Gastroesophageal sphincter (tissue), 4 donors: ENCODE measurements around the gene CCDC106. TPM values are rescaled to one million over a fixed set of nuclear protein-coding genes. Genes with fewer than 3 reads are reported as not detected.

Experiments used
- ATAC-seq: fragments of 150-250 bp; one replicate; pipeline ENCODE4 v1.9.1; 2016; ENCODE audit warnings: mild to moderate bottlenecking, moderate library complexity
- H3K27ac ChIP-seq, 4 donors: fragments of 200-600 bp; sonication (generic) in 3 of 4; 1 replicate in 3 of 4; 2 replicates in 1 of 4; pipeline ENCODE4 v1.5.1; 2016 to 2019
- H3K27me3 ChIP-seq: fragments of 200-600 bp; sonication (generic); one replicate; pipeline ENCODE4 v1.5.1; 2019
- H3K36me3 ChIP-seq, 2 donors: fragments of 200-600 bp; sonication (generic); one replicate each; pipeline ENCODE4 v1.5.1; 2019; ENCODE audit warnings: control low read depth in 1 of 2
- H3K4me1 ChIP-seq, 3 donors: fragments of 200-600 bp; sonication (generic); 1 replicate in 2 of 3; 2 replicates in 1 of 3; pipeline ENCODE4 v1.5.1; 2016 to 2019; ENCODE audit warnings: control low read depth in 2 of 3
- H3K4me3 ChIP-seq, 2 donors: fragments of 200-600 bp; sonication (generic); one replicate each; pipeline ENCODE4 v1.5.1; 2019; ENCODE audit warnings: mild to moderate bottlenecking in 1 of 2, moderate library complexity in 1 of 2
- H3K9me3 ChIP-seq, 3 donors: fragments of 200-600 bp; sonication (generic); one replicate each; pipeline ENCODE4 v1.5.1; 2017 to 2019; ENCODE audit warnings: control low read depth in 2 of 3
- EP300 ChIP-seq: sonication (generic); formaldehyde crosslinking; IDR thresholded peaks from one replicate; pipeline ENCODE4 v1.6.1; 2017; ENCODE audit warnings: antibody characterized with exemption, mild to moderate bottlenecking
- POLR2A ChIP-seq, 2 donors: fragments of 450-650 bp; IDR thresholded peaks; one replicate each; pipeline ENCODE4 v1.6.1; 2017; ENCODE audit warnings: antibody characterized with exemption in 2 of 2, mild to moderate bottlenecking in 2 of 2, moderate library complexity in 1 of 2
- POLR2AphosphoS5 ChIP-seq: sonication (generic); formaldehyde crosslinking; IDR thresholded peaks from one replicate; pipeline ENCODE4 v1.6.1; 2017; ENCODE audit warnings: antibody characterized with exemption
- WGBS, 2 donors: methylation state at CpG; one replicate each; pipeline ENCODE4 v1.1.5; 2018; ENCODE audit warnings: low coverage in 1 of 2; 5-methylcytosine and 5-hydroxymethylcytosine counted together
- total RNA-seq, 4 donors: library from RNA; depleted of rRNA; stranded (reverse); fragments of >200 nt; gene quantifications; one replicate each; pipeline ENCODE4 v1.1.0, GENCODE V29; 2016
- TF ChIP-seq, protein P1 (sequence below), 4 experiments: fragments of 200-600 bp in 2 of 4; fragments of 450-650 bp in 2 of 4; sonication (generic) in 1 of 4; IDR thresholded peaks; one replicate each; pipeline ENCODE4 v1.5.1; 2017 to 2019; ENCODE audit warnings: antibody characterized with exemption in 4 of 4, mild to moderate bottlenecking in 2 of 4, moderate library complexity in 2 of 4

CCDC106 gene
- total RNA-seq, 4 donors from 2014 or later, result 11.4 to 28.5 (median 15.5) TPM

DNA sequence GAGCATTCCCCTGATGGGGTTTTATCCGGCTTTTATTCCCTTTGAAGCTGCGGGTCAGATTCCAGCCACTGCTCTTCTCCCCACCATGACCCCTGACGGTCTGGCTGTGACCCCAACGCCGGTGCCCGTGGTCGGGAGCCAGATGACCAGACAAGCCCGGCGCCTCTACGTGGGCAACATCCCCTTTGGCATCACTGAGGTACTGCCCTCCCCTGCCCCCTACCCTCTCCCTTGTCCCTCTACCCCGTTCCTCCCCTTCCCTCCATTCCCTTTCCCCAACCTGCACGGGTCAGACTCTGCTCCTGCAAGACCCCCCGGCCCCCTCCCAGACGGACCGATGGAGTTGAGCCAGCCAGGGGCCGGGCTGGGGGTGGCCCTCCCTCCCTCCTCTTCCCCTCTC, 13.0 kb downstream of the CCDC106 start:
- Histone ChIP-seq H3K4me3 (no peak overlapping the region), H3K27ac (no peak overlapping the region), H3K9me3 (no peaks in the 10 kb centered on the region), H3K36me3 (peaks cover 0 to 75% of the 10 kb centered on the region in 2 donors), H3K4me1 (peaks cover 0 to 51% (median 37%) of the 10 kb centered on the region in 3 donors), H3K27me3 (no peaks in the 10 kb centered on the region)
- TF ChIP-seq POLR2AphosphoS5, result no peak
- no peak for TF ChIP-seq POLR2A (IDR thresholded peaks at IDR 0.05)
- TF ChIP-seq EP300, result no peak
- TF ChIP-seq, protein P1, sequence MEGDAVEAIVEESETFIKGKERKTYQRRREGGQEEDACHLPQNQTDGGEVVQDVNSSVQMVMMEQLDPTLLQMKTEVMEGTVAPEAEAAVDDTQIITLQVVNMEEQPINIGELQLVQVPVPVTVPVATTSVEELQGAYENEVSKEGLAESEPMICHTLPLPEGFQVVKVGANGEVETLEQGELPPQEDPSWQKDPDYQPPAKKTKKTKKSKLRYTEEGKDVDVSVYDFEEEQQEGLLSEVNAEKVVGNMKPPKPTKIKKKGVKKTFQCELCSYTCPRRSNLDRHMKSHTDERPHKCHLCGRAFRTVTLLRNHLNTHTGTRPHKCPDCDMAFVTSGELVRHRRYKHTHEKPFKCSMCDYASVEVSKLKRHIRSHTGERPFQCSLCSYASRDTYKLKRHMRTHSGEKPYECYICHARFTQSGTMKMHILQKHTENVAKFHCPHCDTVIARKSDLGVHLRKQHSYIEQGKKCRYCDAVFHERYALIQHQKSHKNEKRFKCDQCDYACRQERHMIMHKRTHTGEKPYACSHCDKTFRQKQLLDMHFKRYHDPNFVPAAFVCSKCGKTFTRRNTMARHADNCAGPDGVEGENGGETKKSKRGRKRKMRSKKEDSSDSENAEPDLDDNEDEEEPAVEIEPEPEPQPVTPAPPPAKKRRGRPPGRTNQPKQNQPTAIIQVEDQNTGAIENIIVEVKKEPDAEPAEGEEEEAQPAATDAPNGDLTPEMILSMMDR (IDR thresholded peaks at IDR 0.05), result no peak
- 49 to 60% methylated on average over 1 to 5 of the region's 16 CpGs for WGBS, 2 donors
- ATAC-seq, result no peak

DNA sequence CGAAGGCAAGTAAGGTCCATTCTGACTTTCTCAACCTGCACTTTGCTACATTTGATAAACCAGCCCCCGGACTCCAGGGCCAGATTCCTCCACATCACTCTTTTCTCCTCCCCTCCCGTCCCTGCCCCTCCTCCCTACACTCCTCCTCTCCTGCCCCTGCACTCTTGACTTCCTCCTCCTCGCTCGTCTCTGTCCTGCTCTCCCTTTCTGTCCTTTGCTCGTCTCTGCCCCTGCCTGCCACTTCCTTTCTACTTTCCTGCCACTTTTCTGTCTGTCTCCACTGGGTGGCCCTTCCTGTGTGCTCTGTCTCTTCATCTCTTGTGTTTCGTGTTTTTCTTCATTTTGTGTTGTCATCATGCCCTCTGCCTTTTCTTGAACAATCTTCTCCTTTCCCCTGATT, 13.8 kb downstream of the CCDC106 start:
- WGBS, 2 donors, result 67 to 68% methylated on average over 7 of the region's 7 CpGs
- H3K9me3 ChIP-seq, result no peaks in the 10 kb centered on the region
- peaks cover 0 to 83% of the 10 kb centered on the region in 2 donors for H3K36me3 ChIP-seq
- TF ChIP-seq, protein P1 (IDR thresholded peaks at IDR 0.05), result no peak
- no peak for TF ChIP-seq POLR2A (IDR thresholded peaks at IDR 0.05)
- no peak for TF ChIP-seq POLR2AphosphoS5
- no peak for TF ChIP-seq EP300
- H3K27ac ChIP-seq, result no peak overlapping the region
- ATAC-seq, result no peak
- no peaks in the 10 kb centered on the region for H3K27me3 ChIP-seq
- no peak overlapping the region for H3K4me3 ChIP-seq
- peaks cover 0 to 48% (median 28%) of the 10 kb centered on the region in 3 donors for H3K4me1 ChIP-seq

DNA sequence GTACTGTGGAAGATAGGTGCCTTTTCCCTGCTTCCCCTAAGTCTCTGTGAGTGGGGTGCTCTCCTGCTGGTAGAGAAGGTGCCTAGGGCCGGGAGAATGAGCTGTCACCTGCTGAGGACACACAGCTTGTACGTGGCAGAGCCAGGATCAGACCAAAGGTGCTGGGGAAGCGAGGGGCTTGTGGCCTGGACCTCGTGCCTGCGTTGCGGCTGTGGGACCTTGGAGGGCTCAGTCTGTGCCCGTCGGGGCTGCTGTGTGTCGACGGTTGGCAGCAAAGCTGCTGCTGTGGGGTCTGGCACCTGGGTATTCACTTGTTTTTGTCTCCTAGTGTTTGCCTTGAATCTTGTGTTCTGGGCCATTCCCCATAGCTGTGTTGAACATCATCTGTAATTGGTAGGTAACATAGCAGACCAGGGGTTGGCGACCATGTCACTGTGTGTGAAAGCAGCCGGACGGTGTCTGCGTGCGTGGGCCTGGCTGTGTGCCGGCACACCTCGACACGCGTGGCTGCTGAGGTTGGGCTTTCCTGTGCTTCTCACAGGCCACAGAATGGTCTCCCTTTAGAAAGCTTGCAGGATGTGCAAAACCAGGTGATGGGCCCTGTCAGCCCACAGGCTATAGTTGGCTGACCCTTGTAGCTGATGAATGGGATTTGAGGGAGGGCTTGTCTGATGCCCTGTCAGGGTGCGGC, 16.0 kb downstream of the CCDC106 start:
- peaks cover 0 to 100% of the 10 kb centered on the region in 2 donors for H3K36me3 ChIP-seq
- no peak for TF ChIP-seq POLR2A (IDR thresholded peaks at IDR 0.05)
- no CpG with 5 or more reads among the region's 20 CpGs for WGBS, 2 donors

DNA sequence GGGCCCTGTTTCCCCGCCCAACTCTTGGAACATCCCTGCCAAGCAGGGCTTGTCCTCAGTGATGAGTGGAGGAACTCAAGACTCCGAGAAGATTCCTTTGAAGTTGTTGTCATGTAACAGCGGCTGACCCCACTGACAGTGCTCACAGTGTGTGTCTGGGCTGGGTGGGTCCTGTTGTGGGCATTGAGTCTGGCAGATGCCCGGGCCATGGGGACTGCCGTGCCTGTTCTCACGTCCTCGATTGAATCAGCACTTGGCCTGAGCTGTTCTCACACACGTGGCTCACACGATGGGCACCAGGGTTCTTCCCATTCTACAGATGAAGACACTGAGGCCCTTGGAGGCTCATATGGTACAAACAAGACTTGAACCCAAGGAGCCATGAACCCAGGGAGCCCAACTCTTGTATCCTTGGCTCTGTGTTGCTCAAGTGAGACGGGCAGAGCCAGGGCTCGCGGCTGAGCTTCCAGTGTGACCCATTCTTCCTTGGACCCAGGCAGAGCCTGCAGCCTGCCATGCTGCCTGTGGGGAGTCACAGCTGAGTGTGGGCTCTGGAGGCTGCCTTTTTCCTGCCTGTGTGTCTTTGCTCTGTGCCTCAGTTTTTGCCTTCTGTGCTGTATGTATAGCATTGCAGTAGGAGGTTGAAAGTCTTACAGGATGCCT, 18.5 kb downstream of the CCDC106 start:
- peaks cover 0 to 100% of the 10 kb centered on the region in 2 donors for H3K36me3 ChIP-seq
- H3K4me3 ChIP-seq, result no peak overlapping the region
- H3K27me3 ChIP-seq, result no peaks in the 10 kb centered on the region
- H3K9me3 ChIP-seq, result no peaks in the 10 kb centered on the region
- TF ChIP-seq, protein P1 (IDR thresholded peaks at IDR 0.05), result no peak
- no peak for TF ChIP-seq POLR2A (IDR thresholded peaks at IDR 0.05)
- no peak for TF ChIP-seq EP300
- no peak for TF ChIP-seq POLR2AphosphoS5
- ATAC-seq, result no peak
- H3K27ac ChIP-seq, result no peak overlapping the region
- H3K4me1 ChIP-seq, result peaks cover 0 to 22% (median 0%) of the 10 kb centered on the region in 3 donors
- WGBS, 2 donors, result 57% methylated on average over 2 of the region's 12 CpGs; no CpG with 5 or more reads in 1 of the 2 donors

More for the DNA sequence above, 16.0 kb downstream of the CCDC106 start:
- Histone ChIP-seq H3K27ac (no peak overlapping the region), H3K27me3 (no peaks in the 10 kb centered on the region), H3K9me3 (no peaks in the 10 kb centered on the region), H3K4me3 (no peak overlapping the region), H3K4me1 (peaks cover 0 to 33% (median 7%) of the 10 kb centered on the region in 3 donors)
- no peak for ATAC-seq

DNA sequence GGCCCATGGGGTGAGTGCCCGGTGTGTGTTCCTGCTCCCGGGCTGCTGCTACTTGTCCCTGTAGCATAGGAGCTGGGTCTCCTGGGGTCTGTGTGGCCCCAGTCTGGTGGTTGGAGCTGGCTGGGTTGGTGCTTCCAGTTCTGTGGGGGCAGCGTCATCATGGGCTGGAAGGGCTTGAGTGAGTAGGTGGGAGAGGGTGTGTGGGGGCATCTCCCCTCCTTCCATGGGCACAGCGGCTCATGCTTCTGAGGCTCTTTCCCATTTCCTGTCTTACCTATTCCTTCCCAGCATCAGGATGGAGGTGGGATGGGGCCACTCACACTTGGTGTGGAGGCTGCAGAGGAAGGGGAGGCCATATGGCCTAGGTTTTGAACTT, 19.0 kb downstream of the CCDC106 start:
- ATAC-seq, result no peak
- Histone ChIP-seq H3K4me1 (peaks cover 0 to 26% (median 0%) of the 10 kb centered on the region in 3 donors), H3K27ac (no peak overlapping the region), H3K9me3 (no peaks in the 10 kb centered on the region), H3K4me3 (no peak overlapping the region), H3K36me3 (peaks cover 0 to 97% of the 10 kb centered on the region in 2 donors), H3K27me3 (no peaks in the 10 kb centered on the region)
- no CpG with 5 or more reads among the region's 4 CpGs for WGBS, 2 donors
- TF ChIP-seq, protein P1 (IDR thresholded peaks at IDR 0.05), result no peak
- TF ChIP-seq POLR2A (IDR thresholded peaks at IDR 0.05) (no peak), EP300 (no peak), POLR2AphosphoS5 (no peak)
